ENCODE data around the gene CPXM2.

- TF ChIP-seq CTCF (IDR thresholded peaks at IDR 0.05; ENCODE audit: low read depth, low read length, missing input control) = no peak
- TF ChIP-seq HNF4A (conservative IDR thresholded peaks at IDR 0.05) = no peak
- no peak for TF ChIP-seq JUND (IDR thresholded peaks at IDR 0.05)
- no peak for TF ChIP-seq EGR1 (IDR thresholded peaks at IDR 0.05; ENCODE audit: low read depth in 2 of 2)
- no peak for TF ChIP-seq FOXA1 (IDR thresholded peaks at IDR 0.05)
- TF ChIP-seq MAX (IDR thresholded peaks at IDR 0.05) = no peak
- TF ChIP-seq YY1 (IDR thresholded peaks at IDR 0.05) = no peak
- TF ChIP-seq REST (IDR thresholded peaks at IDR 0.05) = no peak
- no peak for TF ChIP-seq ATF3 (IDR thresholded peaks at IDR 0.05)
- TF ChIP-seq RAD21 (IDR thresholded peaks at IDR 0.05) = no peak
- TF ChIP-seq ZBTB33 (IDR thresholded peaks at IDR 0.05) = no peak
Measured at GRCh38 chr10:123906884-123907652, 15.5 kb upstream of the CPXM2 start.
